NT2/D1 (cell line): Measurements from ENCODE around the gene LSM14A.
"Not testable (repeated sequence)": the region's sequence is repeated elsewhere in the genome, so short reads cannot be mapped to it uniquely, and the experiment has no call there.

Experiments used
- DNase-seq: peaks from one replicate; pipeline ENCODE4 v3.0.0-alpha.2; 2011; ENCODE audit warnings: low read depth, low spot score
- H3K27me3 ChIP-seq: 2 replicates; pipeline ENCODE4 v1.6.0; 2011; ENCODE audit warnings: mild to moderate bottlenecking; ENCODE audit not compliant: insufficient read length, insufficient read depth
- H3K36me3 ChIP-seq: 2 replicates; pipeline ENCODE4 v1.6.1; 2011; ENCODE audit warnings: mild to moderate bottlenecking, low read length, mixed read lengths; ENCODE audit not compliant: insufficient read depth, insufficient read length
- H3K4me1 ChIP-seq: 2 replicates; pipeline ENCODE4 v1.5.1; 2011; ENCODE audit not compliant: insufficient read depth, insufficient read length
- H3K4me3 ChIP-seq: 2 replicates; pipeline ENCODE4 v1.5.1; 2011; ENCODE audit warnings: low read depth; ENCODE audit not compliant: insufficient read length
- H3K9ac ChIP-seq: 2 replicates; pipeline ENCODE4 v1.6.0; 2011; ENCODE audit warnings: low read depth; ENCODE audit not compliant: insufficient read length
- H3K9me3 ChIP-seq: 2 replicates; pipeline ENCODE4 v1.5.1; 2011; ENCODE audit warnings: mild to moderate bottlenecking, low read length; ENCODE audit not compliant: insufficient read depth
- SUZ12 ChIP-seq: IDR thresholded peaks from 2 replicates; pipeline ENCODE4 v1.6.1; 2011; ENCODE audit not compliant: insufficient read length, insufficient read depth; ENCODE audit errors: extremely low read depth
- YY1 ChIP-seq: IDR thresholded peaks from 2 replicates; pipeline ENCODE4 v1.6.1; 2011; ENCODE audit not compliant: insufficient read length, insufficient read depth
- ZNF274 ChIP-seq: IDR thresholded peaks from 2 replicates; pipeline ENCODE4 v1.6.1; 2011; ENCODE audit warnings: mild to moderate bottlenecking, low read depth, low read length

LSM14A gene

GRCh38 chr19:34188408-34188807 is 16.1 kb downstream of the LSM14A start:
- no peak for DNase-seq
- H3K27me3 ChIP-seq: no peaks in the 10 kb centered on the region
- H3K36me3 ChIP-seq: no peaks in the 10 kb centered on the region
- H3K4me1 ChIP-seq: peaks cover 2% of the 10 kb centered on the region
- no peak overlapping the region for H3K9ac ChIP-seq
- TF ChIP-seq ZNF274 (no peak), YY1 (no peak), SUZ12 (no peak)
- no peaks in the 10 kb centered on the region for H3K9me3 ChIP-seq
- H3K4me3 ChIP-seq: no peak overlapping the region

GRCh38 chr19:34189199-34189916 is 17.1 kb downstream of the LSM14A start:
- Histone ChIP-seq H3K9me3 (no peaks in the 10 kb centered on the region), H3K4me1 (peaks cover 2% of the 10 kb centered on the region), H3K36me3 (peaks cover 8% of the 10 kb centered on the region), H3K9ac (no peak overlapping the region), H3K27me3 (no peaks in the 10 kb centered on the region), H3K4me3 (no peak overlapping the region)
- DNase-seq: no peak
- TF ChIP-seq ZNF274 (no peak), SUZ12 (no peak), YY1 (no peak)

GRCh38 chr19:34189917-34190425 is 17.7 kb downstream of the LSM14A start:
- TF ChIP-seq ZNF274 (no peak), SUZ12 (no peak), YY1 (no peak)

GRCh38 chr19:34191355-34191962 is 19.2 kb downstream of the LSM14A start:
- no peaks in the 10 kb centered on the region for H3K27me3 ChIP-seq
- TF ChIP-seq SUZ12 (no peak), ZNF274 (no peak), YY1 (no peak)
- H3K9me3 ChIP-seq: no peaks in the 10 kb centered on the region
- H3K4me3 ChIP-seq: no peak overlapping the region
- no peak for DNase-seq
- peaks cover 2% of the 10 kb centered on the region for H3K4me1 ChIP-seq
- H3K9ac ChIP-seq: no peak overlapping the region
- peaks cover 26% of the 10 kb centered on the region for H3K36me3 ChIP-seq

More at GRCh38 chr19:34189917-34190425, 17.7 kb downstream of the LSM14A start:
- no peak overlapping the region for H3K4me3 ChIP-seq
- peaks cover 2% of the 10 kb centered on the region for H3K4me1 ChIP-seq
- no peaks in the 10 kb centered on the region for H3K27me3 ChIP-seq
- no peak overlapping the region for H3K9ac ChIP-seq
- no peaks in the 10 kb centered on the region for H3K9me3 ChIP-seq
- no peak for DNase-seq
- peaks cover 14% of the 10 kb centered on the region for H3K36me3 ChIP-seq

DNA sequence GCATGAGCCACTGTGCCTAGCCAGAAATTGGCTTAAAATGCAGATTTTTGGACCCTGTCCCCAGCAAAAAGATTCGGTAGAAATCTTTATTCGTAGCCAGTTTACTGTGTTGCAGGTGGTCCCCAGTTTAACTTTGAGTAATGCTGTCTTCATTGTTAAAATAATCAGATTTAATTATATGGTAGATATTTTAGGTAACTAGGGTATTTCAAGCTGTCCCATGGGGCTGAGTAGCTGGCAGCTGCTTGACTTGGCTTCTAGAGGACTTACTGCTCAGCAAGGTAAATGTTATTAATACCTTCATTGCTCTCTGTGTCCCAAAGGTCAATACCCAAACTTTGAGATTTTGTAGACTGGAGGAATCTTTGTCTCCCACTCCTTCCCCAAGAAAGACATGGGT is 21.1 kb downstream of the LSM14A start:
- H3K36me3 ChIP-seq: peaks cover 43% of the 10 kb centered on the region
- H3K27me3 ChIP-seq: no peaks in the 10 kb centered on the region
- H3K4me3 ChIP-seq: no peak overlapping the region
- H3K4me1 ChIP-seq: peaks cover 2% of the 10 kb centered on the region
- DNase-seq: no peak
- H3K9ac ChIP-seq: no peak overlapping the region
- no peaks in the 10 kb centered on the region for H3K9me3 ChIP-seq
- no peak for TF ChIP-seq SUZ12
- TF ChIP-seq YY1: no peak

GRCh38 chr19:34193876-34194275 is 21.6 kb downstream of the LSM14A start:
- DNase-seq: no peak
- H3K36me3 ChIP-seq: peaks cover 44% of the 10 kb centered on the region
- peaks cover 2% of the 10 kb centered on the region for H3K4me1 ChIP-seq
- H3K4me3 ChIP-seq: no peak overlapping the region
- H3K27me3 ChIP-seq: no peaks in the 10 kb centered on the region
- H3K9me3 ChIP-seq: no peaks in the 10 kb centered on the region
- TF ChIP-seq YY1 (no peak), ZNF274 (no peak), SUZ12 (no peak)
- no peak overlapping the region for H3K9ac ChIP-seq

DNA sequence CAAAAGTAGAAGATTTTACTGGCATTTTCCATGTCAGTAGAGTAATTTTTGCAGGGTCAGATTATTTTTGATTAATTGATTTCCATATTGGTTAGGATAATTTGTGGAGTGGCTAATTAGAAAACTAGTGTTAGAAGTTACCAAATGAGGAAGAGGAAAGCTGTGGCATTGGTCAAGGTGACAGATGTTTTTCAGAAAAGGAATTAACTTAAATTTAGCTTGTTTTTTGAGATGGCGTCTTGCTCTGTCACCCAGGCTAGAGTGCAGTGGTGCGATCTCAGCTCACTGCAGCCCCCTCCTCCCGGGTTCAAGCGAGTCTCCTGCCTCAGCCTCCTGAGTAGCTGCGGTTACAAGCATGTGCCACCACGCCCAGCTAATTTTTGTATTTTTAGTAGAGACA is 28.8 kb downstream of the LSM14A start:
- Histone ChIP-seq H3K9me3 (no peaks in the 10 kb centered on the region), H3K4me3 (no peak overlapping the region), H3K4me1 (no peaks in the 10 kb centered on the region), H3K36me3 (peaks cover 53% of the 10 kb centered on the region), H3K27me3 (no peaks in the 10 kb centered on the region), H3K9ac (no peak overlapping the region)
- TF ChIP-seq ZNF274 (no peak), YY1 (no peak), SUZ12 (no peak)
- no peak for DNase-seq

DNA sequence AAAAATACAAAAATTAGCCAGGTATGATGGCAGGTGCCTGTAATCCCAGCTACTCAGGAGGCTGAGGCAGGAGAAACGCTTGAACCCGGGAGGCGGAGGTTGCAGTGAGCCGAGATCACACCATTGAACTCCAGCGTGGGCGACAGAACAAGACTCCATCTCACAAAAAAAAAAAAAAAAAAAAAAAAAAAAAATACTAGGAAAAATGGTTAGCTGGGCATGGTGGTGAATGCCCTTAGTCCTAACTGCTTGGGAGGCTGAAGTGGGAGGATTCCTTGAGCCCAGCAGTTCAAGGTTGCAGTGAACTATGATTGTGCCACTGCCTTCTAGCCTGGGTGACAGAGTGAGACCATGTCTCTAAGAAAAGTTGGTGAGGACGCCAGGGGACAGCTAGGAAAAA is 33.0 kb downstream of the LSM14A start:
- H3K36me3 ChIP-seq: peaks cover 44% of the 10 kb centered on the region
- H3K4me3 ChIP-seq, DNase-seq, H3K9ac ChIP-seq, H3K27me3 ChIP-seq, H3K4me1 ChIP-seq, H3K9me3 ChIP-seq: not testable (repeated sequence)
